ENCODE data around the gene NF1.

DNA sequence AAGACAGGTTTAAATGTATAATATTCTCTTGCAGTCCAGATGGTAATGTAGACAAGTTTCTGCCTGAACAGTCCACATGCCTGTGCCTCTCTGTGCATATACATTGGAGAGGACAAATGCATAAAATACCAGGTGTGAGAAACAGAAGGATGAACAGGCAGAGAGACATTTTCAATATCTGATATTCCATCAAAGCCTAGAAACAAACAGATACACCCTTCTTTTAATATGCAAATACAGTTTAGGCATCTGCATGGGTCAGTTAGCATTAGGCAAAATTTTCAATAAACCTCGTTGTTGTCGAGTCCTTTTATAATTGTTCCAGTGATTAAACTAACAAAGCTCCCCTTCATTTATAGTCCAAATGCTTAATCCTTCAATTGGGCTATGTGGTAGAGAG is 201.4 kb downstream of the NF1 start:
- TF ChIP-seq POLR2A (IDR thresholded peaks at IDR 0.05) (no peak), CTCF (IDR thresholded peaks at IDR 0.05) (no peak)

All from Peyer's patch (tissue), 4 donors.